IPS-NIHi7 (cell line): ENCODE measurements around the gene VPS54.
"Not testable (repeated sequence)": the region's sequence is repeated elsewhere in the genome, so short reads cannot be mapped to it uniquely, and the experiment has no call there.

Source experiments
- DNase-seq: peaks from one replicate; pipeline ENCODE4 v3.0.0; 2012; ENCODE audit warnings: mixed read lengths; ENCODE audit errors: extremely low spot score

The VPS54 gene

DNA sequence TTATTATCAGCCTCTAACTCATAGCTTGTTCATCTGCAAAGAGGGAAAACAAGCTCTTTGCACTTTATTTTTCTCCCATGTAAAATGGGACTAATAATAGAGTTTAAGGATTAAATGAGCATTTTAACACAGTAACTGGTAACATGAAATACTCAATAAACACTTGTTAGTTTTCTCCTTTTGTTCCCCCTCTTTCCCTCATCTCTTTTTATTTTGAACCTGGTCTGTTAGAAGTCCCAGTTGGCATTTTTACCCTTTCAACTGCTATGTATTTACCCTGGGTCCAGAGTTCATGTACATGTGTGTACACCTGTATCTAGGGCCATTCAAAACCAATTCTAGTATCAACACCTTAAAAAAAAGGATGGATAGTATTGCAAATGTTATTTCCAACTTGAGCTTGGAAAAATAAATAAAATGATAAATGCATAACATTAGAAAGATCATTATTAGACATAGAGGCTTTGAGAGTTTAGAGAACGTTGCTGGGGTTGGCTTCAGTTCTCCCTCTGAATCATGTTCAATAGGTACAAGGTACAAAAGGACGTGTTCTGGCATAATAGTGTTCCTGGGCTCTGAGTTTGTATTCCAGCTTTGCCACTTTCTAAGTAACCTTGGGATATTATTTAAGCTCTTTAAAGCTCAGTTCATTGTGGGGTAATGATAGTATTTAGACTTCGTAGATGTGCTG is 5.2 kb upstream of the VPS54 start:
- no peak for DNase-seq

DNA sequence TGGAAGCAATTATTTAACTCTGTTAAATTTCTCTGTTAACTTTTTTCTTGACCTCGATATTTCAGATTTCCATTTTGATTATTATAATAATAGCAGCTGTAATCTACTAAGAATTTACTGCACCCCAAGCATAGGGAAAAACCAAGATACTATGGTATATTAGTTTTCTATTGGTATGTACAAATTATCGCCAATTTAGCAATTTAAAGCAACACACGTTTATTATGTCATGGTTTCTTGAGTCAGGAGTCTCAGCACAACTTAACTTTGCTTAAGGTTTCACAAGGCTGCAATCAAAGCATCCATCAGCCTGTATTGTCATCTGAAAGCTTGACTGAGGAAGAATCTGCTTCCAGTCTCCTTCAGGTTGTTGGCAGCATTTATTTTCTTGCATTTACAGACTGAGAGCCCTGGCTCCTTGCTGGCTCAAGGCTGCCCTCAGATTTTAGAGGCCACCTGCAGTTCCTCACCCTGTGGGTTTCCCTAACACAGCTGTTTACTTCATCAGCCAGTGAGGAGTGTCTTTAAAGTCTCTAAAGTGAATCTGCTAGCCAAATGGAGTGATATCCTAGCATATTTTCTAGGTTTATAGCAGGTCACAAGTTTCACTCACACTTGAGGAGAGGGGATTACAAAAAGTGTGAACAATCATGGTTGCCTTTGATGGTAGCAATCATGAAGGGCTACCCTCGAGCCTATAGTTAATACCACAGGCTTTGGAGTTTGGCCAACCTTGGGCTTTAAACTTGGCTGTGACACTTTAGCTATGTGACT is 4.4 kb upstream of the VPS54 start:
- DNase-seq, result peak; percentile 31

DNA sequence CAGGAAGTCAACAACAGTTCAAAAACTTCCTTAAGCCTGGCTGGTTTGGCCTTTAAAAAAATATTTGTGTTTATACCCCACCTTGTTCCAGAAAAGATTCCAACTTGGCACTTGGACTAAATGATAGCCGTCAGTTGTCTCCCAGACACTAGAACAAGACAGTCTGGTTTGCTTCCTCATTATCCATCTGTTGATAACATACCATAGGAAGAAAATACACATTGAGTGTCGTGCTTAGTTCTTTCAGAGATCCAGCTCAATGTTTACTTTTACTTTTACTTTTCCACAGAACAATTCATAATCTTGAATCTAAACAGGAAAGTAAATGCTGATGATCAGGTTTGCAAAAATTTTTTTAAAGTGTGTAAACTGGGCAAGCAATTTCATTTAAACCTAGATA is 2.4 kb upstream of the VPS54 start:
- DNase-seq, result no peak

DNA sequence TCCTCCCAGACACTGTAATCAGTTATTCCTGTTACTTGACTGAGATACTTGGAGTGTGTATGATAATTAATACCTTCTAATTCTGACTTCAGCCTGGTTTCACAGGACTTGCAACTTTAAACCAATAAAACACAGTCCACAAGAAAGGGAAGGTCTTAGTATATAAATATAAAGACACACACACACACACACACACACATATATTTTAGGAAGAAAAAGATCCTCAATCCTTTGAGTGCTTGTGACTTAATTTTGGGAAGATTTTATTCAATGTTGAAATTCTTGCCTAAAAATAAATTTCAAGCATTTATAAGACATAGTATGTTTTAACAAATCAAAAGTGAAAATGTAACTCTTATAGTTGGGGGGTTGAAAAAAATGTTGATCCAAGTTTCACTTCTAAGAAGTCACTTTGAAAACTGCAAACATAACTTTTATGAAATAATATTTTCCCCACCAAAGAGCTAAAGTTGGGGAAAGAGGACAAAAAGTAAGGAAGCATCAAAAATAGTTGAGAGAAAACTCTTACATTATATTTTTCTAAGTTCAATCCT is 824 bp upstream of the VPS54 start:
- DNase-seq, result no peak

DNA sequence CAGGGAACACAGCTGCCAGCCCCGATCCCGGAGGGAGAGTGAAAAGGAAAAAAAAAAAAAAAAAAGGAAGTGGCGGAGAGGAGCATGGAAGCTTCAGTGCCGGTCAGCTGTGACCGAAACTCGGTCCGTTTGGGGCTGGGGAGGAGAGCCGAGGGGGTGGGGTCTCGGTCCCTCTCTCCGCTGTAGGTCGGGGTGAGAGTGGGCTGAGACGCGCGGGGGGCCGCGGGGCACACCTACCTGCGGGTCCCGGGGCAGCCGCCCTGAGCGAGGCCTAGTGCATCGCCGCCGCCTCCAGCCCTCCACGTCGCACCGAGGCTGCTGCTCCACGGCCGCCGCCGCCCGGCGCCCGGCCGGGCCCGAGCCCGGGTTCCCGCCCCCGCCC is 536 bp downstream of the VPS54 start:
- peak; percentile 47 for DNase-seq

DNA sequence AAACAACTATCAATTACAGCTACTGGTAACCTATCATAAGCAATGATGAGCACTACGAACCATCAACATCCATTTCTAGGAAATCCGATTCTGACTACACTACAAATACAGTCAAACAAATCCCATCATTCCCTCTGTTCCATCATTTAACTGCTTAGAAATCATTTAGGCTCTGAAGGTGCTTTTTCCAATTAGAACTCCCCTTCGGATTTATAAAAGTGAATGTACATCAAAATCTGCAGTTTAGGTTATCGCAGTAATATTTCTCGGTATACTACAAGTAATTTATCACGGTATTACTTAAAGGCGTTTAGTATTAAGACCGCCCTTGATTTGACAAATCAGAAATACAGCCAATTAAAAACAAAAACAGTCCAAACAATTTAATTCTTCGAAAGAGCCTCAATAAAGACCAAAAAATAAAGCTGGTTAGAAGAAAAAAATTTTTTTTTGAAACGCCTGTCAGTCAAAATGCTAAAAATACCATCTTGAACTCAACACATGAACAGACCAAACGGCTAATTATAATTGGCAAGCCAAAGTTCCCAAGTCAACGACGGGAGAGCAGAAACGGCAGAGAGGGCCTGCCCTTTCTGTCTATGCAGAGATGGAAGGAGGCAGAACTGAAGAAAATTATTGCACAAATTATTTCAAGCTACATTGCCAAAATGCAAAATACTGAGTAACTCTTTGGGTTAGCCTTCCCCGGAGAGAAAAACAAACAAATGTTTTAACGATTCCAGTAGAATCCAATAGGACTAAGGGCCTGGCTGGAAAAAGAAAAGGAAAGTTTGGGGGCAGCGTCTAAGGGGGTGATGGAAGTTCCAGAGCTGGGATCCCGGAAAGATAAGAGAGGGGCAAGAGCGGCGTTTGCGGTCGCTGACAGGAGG is 1.2 kb downstream of the VPS54 start:
- no peak for DNase-seq

DNA sequence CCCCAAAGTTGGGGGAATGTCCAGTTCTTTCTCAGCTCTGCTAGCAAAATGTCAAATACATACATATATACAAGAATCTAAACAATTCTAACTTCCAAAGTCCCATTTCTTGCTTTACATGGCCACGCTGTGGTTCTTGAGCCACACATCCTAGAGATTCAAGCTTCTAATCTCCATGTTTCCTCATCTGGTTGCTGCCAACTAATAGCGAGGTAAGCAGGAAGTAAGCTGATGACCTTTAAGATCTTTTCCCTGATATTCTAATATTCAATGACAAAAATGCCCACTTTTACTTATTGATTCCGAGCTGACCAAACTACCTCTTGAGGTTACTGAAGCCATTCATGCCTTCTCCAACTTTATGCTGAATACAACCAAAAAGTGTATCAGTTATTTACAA is 3.3 kb downstream of the VPS54 start:
- no peak for DNase-seq

DNA sequence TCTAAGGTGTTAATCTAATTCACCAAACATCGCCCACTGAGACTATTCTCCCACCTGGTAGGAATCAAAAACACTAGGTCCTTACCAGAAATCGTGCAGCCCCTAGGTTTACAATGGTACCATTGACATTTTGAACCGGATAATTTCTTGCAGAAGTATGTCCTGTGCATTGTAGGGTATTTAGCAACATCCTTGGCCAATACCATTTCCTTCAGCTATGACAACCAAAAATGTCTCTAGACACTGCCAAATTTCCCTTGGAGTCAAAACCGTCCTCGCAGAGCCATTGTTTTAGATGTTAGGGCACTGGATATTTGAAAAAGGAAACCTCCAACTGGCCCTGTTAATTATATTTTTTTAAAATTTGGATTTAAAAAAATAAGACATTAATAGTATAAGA is 3.8 kb downstream of the VPS54 start:
- no peak for DNase-seq

DNA sequence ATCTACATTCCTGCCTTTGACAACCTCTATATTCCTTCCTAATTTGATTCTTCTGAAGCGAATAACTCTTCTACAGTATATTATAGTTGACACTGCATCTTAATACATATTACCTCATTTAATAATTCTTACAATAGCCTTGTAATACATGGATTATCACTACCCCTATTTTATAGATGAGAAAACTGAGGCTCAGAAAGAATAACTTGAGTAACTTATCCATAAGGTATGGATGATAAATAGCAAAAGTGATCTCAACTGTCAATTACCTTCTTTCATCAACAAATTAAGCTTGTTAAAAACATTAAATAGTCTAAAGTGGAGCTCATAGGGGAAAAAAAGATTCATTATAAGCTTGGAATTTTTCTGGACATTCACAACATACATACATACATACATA is 4.6 kb downstream of the VPS54 start:
- no peak for DNase-seq

DNA sequence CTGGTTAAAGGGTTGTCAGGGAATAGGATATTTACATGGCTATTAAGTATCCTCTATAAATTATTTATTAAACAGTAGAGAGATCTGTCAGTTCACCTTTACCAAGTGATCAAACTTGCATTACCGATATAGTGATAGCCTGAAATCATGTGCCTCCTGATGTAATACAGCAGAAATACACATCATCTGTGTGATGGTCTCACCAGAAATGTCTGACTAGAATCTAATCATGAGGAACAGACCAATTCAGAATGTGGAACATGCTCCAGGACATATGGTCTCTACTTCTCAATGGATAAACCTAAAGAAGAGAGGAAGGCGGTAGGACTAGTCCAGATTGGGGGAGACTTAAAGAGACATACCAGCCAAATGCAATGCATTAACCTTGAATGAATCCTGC is 6.2 kb downstream of the VPS54 start:
- DNase-seq, result no peak

DNA sequence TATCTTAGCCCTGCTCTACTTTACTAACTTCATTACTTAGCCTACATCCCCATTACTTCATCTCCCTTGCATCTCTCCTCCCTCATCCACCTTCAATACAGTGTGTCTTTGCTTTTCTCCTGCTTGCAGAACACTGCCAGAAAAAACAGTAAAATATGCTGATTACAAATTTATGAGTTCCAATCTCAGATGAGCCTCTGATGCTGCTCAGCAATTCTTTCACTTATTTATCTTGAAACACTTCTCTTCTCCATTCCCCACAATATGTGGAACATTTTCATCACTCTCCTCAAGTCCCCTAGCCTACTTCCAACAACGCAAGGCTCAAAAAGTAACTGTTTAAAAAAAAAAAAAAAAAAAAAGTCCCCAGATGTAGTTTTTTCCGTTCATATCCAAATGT is 7.1 kb downstream of the VPS54 start:
- DNase-seq, result no peak

DNA sequence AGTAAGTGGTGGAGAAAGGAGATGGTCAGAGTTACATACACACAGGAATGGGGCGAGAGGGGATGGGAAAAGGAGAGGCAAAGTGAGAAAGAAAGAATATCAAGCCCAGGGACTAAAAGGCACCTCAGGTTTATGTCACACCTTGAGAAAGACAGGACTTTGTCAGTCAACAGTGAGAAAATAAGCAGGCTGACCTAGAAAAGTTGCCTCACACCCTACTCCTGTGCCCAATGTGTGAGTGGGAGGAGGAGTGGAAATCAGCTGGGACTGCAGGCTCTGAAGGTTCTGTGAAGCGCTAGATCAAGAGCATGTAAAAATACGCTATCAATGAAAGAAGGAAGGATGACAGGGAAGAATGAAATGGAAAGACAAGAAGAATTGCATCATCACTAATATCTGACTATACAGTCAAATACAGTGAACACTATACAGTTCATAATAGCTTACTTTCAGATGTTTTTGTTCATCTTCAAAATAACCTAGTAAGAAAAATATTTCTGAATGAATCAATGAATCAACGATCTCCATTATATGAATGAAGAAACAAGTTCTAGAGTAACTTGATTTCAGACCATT is 10.7 kb downstream of the VPS54 start:
- no peak for DNase-seq

DNA sequence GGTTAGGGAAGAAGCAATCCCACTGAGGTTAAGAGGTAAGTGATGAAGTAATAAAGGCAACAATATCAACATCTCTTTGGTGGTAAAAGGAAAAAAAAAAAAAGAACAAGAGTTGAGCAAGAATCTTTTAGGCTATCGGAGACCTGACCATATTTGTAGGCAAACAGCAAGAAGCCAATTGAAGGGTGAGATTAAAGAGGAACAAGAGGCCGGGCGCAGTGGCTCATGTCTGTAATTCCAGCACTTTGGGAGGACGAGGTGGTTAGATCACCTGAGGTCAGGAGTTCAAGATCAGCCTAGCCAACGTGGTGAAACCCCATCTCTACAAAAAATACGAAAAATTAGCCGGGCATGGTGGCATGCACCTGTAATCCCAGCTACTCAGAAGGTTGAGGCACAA is 11.3 kb downstream of the VPS54 start:
- no peak for DNase-seq

DNA sequence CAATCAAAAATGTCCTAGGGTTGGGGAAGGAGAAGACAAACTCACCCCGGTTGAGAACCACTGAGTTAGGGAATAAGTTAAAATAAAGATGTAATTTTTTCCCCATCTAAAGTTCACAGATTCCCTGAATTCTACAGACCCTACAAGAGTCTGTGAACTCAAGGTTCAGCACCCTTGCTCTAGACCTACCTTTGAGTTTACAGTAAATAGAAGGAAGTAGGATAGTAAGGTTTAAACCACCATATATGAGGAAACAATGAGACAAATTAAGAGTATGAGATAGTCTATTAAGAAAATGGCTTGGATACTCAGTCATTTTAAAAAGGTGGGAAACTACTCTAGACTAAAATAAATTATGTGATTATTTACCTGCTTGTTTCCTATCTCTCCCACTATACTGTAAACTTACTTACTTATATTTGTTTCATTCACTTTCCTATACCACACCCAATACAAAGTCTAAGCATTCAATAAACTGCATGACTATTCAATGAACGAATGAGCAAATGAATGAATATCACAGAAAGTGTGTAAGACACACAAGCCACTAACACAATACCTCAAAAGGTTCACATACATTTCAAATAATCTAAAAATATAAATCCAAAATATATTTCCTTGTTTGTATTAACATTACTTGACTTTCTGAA is 13.4 kb downstream of the VPS54 start:
- no peak for DNase-seq

DNA sequence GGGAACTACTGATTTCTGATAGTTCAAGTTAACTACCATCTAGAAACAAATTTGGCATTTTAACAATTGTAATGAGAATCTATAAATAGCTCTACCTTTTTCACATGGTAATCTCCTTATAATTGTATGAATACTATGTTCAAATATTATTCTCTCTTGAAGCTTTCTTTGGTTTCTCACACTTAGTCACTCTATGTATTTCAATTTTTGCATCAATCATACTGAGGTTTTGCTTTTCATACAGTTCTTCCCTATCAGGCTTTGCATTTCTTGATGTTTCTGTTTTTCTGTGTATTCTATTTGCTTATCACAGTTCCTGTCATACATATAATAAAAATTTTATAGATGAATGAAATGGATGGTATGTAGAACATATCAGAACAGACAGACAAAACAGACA is 16.0 kb downstream of the VPS54 start:
- no peak for DNase-seq

DNA sequence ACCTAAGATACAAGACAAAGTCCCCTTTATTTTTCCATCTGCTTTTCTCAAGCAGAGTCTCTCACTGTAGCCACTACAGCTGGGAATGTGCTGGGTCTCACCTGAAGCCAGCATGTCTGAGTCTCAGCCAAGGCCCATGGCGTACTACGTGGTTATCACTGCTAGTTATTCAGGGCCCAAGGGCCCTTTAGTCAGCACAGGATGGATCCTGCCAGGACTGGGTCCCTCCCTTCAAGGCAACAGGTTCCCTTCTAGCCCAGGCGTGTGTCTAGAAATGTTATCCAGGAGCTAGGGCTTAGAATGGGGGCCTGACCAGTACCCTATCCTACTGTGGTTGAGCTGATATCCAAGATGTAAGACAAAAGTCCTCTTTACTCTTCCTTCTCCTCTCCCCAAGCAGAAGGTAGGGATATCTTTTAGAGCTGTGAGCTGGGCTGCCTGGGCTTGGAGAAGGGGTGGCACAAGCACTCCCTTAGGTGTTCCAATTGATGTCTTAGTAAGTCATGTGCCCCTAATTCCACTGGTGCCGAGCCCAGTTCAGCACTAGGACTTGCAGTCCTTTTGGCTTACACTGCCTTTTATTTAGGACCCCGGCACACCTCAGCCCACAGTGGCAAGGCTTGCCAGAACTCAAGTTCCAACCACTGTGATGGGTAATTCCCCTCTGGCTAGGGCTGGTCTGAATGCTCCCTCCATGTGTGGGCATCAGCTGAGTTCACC is 17.7 kb downstream of the VPS54 start:
- no peak for DNase-seq

DNA sequence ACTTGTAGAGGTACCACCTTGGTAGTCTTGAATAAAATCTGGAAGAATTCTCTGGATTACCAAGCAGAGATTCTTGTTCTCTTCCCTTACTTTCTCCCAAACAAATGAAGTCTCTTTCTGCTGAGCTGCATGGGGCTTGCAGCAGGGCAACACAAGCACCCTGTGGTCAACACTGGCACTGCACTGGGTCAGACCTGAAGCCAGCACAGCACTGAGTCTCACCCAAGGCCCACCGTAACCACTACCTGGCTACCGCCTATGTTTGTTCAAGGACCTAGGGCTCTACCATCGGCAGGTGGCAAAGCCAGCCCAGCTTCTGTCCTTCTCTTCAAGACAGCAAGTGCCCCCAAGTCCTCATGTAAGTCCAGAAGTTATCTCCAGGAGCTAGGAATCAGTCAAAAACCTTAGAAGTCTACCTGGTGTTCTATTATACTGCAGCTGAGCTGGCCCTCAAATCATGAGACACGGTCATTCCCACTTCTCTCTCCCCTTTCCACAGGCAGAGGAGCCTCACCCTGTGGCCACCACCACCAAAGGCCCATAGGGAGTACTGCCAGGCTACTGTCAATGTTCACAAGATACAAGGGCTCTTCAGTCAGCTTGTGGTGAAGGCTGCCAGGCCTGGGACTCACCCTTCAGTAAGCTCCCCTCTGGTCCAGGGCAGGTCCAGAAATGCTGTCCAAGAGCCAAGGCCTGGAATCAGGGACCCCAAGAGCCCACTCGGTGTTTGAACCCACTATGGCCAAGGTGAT is 18.4 kb downstream of the VPS54 start:
- DNase-seq, result no peak

DNA sequence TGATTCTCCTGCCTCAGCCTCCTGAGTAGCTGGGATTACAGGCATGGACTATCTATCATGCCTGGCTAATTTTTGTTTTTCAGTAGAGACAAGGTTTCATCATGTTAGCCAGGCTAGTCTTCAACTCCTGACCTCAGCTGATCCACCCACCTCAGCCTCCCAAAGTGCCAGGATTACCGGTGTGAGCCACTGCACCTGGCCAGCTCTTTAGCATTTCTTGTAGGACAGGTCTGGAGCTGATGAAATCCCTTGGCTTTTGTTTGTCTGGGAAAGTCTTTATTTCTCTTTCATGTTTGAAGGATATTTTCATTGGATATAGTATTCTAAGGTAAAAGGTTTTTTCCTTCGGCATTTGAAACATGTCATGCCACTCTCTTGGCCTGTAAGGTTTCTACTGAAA is 20.2 kb downstream of the VPS54 start:
- no peak for DNase-seq

DNA sequence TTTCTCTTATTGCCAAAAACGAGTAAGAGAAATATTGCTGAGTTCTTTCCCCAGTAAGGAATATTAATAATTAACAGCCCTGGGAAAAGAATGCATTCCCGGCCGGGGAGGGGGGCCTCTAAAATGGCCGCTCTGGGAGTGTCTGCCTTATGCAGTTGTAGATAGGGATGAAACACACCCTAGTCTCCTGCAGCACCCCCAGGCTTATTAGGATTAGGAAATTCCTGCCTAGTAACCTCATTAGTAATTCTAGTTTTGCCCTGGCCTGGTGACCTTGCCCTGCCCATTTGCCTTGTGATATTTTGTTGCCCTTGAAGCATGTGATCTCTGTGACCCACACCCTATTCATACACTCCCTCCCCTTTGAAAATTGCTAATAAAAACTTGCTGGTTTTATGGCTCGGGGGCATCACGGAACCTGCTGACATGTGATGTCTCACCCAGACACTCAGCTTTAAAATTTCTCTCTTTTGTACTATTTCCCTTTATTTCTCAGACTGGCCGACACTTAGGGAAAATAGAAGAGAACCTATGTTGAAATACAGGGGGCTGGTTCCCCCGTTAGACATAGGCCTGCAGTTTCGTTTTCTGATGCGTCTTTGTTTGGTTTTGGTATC is 22.5 kb downstream of the VPS54 start:
- not testable (repeated sequence) for DNase-seq
